Superior temporal gyrus (tissue), 1 donor: ENCODE data around the gene PRTN3.
"Not testable (repeated sequence)": the region's sequence is repeated elsewhere in the genome, so short reads cannot be mapped to it uniquely, and the experiment has no call there.

Source experiments
- DNase-seq: peaks from one replicate; pipeline ENCODE4 v3.0.0-alpha.2; 2016; ENCODE audit errors: extremely low spot score

PRTN3 gene

GRCh38 chr19:845707-846521, 5.1 kb downstream of the PRTN3 start:
- no peak for DNase-seq

GRCh38 chr19:848386-848921, 7.7 kb downstream of the PRTN3 start:
- DNase-seq, result no peak

GRCh38 chr19:849195-849594, 8.4 kb downstream of the PRTN3 start:
- DNase-seq, result not testable (repeated sequence)

GRCh38 chr19:850221-850978, 9.6 kb downstream of the PRTN3 start:
- DNase-seq, result no peak

- no peak for DNase-seq
Measured at GRCh38 chr19:850979-851335, 10.2 kb downstream of the PRTN3 start.

- no peak for DNase-seq
Measured at GRCh38 chr19:852136-853013, 11.6 kb downstream of the PRTN3 start, which contains the start of gene ELANE. TSS of gene ELANE (plus strand) at chr19:852303. CDS start at chr19:852329, 26 bp downstream.

- DNase-seq, result no peak
Measured at GRCh38 chr19:853014-853585, 12.3 kb downstream of the PRTN3 start.

GRCh38 chr19:853614-854220, 12.9 kb downstream of the PRTN3 start:
- DNase-seq, result not testable (repeated sequence)

GRCh38 chr19:854549-854948, 13.8 kb downstream of the PRTN3 start:
- DNase-seq, result no peak

GRCh38 chr19:855142-855541, 14.3 kb downstream of the PRTN3 start:
- no peak for DNase-seq

GRCh38 chr19:855566-856120, 14.8 kb downstream of the PRTN3 start:
- no peak for DNase-seq

GRCh38 chr19:858284-858683, 17.5 kb downstream of the PRTN3 start:
- no peak for DNase-seq

- no peak for DNase-seq
Measured at GRCh38 chr19:858868-859843, 18.4 kb downstream of the PRTN3 start, which contains the start of gene CFD. TSS of gene CFD (plus strand) at chr19:859664. CDS start at chr19:859690, 26 bp downstream.

GRCh38 chr19:861141-861755, 20.4 kb downstream of the PRTN3 start:
- DNase-seq, result no peak

GRCh38 chr19:861756-862580, 21.2 kb downstream of the PRTN3 start:
- DNase-seq, result no peak

GRCh38 chr19:862581-863314, 21.9 kb downstream of the PRTN3 start:
- no peak for DNase-seq

GRCh38 chr19:863315-863620, 22.5 kb downstream of the PRTN3 start:
- no peak for DNase-seq
